ENCODE data around the gene HMX2. TPM values are rescaled to one million over a fixed set of nuclear protein-coding genes. Genes with fewer than 3 reads are reported as not detected.
A peak's percentile ranks its signal among the peaks of the same experiment; 100 is the strongest.

Gene HMX2
- total and polyA plus RNA-seq, 2 of the 13 experiments (the other 11 are each of a cell fraction or from before 2014, with no cell fraction given): not detected

- TF ChIP-seq ZNF574 (CRISPR knock-in tag; IDR thresholded peaks at IDR 0.05) (no peak), ZNF75D (CRISPR knock-in tag; IDR thresholded peaks at IDR 0.05; ENCODE audit: borderline replicate concordance) (no peak), ZBTB43 (CRISPR knock-in tag; conservative IDR thresholded peaks at IDR 0.05) (no peak), TRIM22 (IDR thresholded peaks at IDR 0.05) (no peak)
These were observed 30.1 kb upstream of the HMX2 start (continued) for GRCh38 chr10:123117644-123118417.

- H3K4me2 ChIP-seq (ENCODE audit: low read depth, low read length): peak overlapping the region; percentile 16; the same call in 1 of the 2 replicates
- intact Hi-C loops (cut with micrococcal nuclease; ENCODE audit: unreplicated experiment): no loop called here
- H3K4me1 ChIP-seq (ENCODE audit: insufficient read depth, low read length): peaks cover 16% of the 10 kb centered on the region
- FAIRE-seq (no peak), ATAC-seq (peak; percentile 94), DNase-seq (ENCODE audit: low spot score) (peak; percentile 15)
- no peak overlapping the region for H3K27ac ChIP-seq (ENCODE audit: extremely low read length, insufficient read depth, low read length)
- H3K9ac ChIP-seq (ENCODE audit: insufficient read depth, low read depth, low read length): no peak overlapping the region
- in situ Hi-C loops (cut with HindIII; ENCODE audit: extremely low pct_ligation_motif_present, low pct_unique_long_range_greater_than_20kb): no loop called here
- no peaks in the 10 kb centered on the region for H3K9me3 ChIP-seq (ENCODE audit: low read length)
- 28% methylated on average over 3 of the region's 8 CpGs for WGBS (ENCODE audit: low lambda C conversion rate)
- peak overlapping the region in 1 of 3 experiments; percentile 10; a peak in 1 of 6 replicates for H3K4me3 ChIP-seq (replicated peaks in 1 of 3; ENCODE audit: insufficient read depth in 1 of 3, low read depth in 2 of 3, low read length in 3 of 3)
- H3K36me3 ChIP-seq (replicated peaks in 1 of 2; ENCODE audit: control insufficient read depth in 1 of 2, insufficient read depth in 2 of 2, low read length in 2 of 2): no peaks in the 10 kb centered on the region
- H3K27me3 ChIP-seq (ENCODE audit: control insufficient read depth in 1 of 2, insufficient read depth in 2 of 2, low read length in 2 of 2): peaks cover 0 to 1% of the 10 kb centered on the region in 2 experiments; a peak in 3 of 5 replicates
- BruUV-seq (replicated peaks): no TSS peak
- ChIA-PET CTCF (ENCODE audit: low intra/inter-chr PET ratio, low total read pairs) (no interaction called here), POLR2A (no interaction called here)
- H4K20me1 ChIP-seq (ENCODE audit: insufficient read depth, low read length): no peaks in the 10 kb centered on the region
- H2AFZ ChIP-seq (ENCODE audit: low read length): no peak overlapping the region
- no peaks in the 10 kb centered on the region for H3K79me2 ChIP-seq (ENCODE audit: insufficient read depth, low read length)
- TF ChIP-seq CBX2 (IDR thresholded peaks at IDR 0.05; ENCODE audit: low read depth, low read length) (no peak), CBX2 (CRISPR knock-in tag; IDR thresholded peaks at IDR 0.05; ENCODE audit: low read depth) (no peak), ZNF790 (CRISPR knock-in tag; IDR thresholded peaks at IDR 0.05; ENCODE audit: borderline replicate concordance) (no peak), GMEB1 (CRISPR knock-in tag; IDR thresholded peaks at IDR 0.05; ENCODE audit: borderline replicate concordance) (no peak), CHD2 (IDR thresholded peaks at IDR 0.05; ENCODE audit: low read depth, low read length) (no peak), RXRB (CRISPR knock-in tag; IDR thresholded peaks at IDR 0.05; ENCODE audit: borderline replicate concordance) (0 out of 2 replicates have a peak, but pooled peaks have one; percentile 13), ZBTB37 (CRISPR knock-in tag; IDR thresholded peaks at IDR 0.05) (no peak), RXRA (CRISPR knock-in tag; IDR thresholded peaks at IDR 0.05) (0 out of 2 replicates have a peak, but pooled peaks have one; percentile 26), ZFX (CRISPR knock-in tag; IDR thresholded peaks at IDR 0.05; ENCODE audit: low read depth) (0 out of 2 replicates have a peak, but pooled peaks have one; percentile 15)
These were observed 28.9 kb upstream of the HMX2 start for GRCh38 chr10:123119081-123119480.

Data from HepG2 (cell line).